Measurements from ENCODE around the gene KSR1. TPM values are rescaled to one million over a fixed set of nuclear protein-coding genes. Genes with fewer than 3 reads are reported as not detected.
"Not testable (repeated sequence)": the region's sequence is repeated elsewhere in the genome, so short reads cannot be mapped to it uniquely, and the experiment has no call there.

KSR1 gene
- total RNA-seq, 2 donors from 2014 or later, result 7.9 to 10.2 TPM

- Histone ChIP-seq H3K27me3 (no peaks in the 10 kb centered on the region), H3K4me3 (no peak overlapping the region), H3K4me1 (peaks cover 0 to 30% of the 10 kb centered on the region in 2 donors), H3K27ac (no peak overlapping the region), H3K36me3 (no peaks in the 10 kb centered on the region), H3K9me3 (no peaks in the 10 kb centered on the region)
- DNase-seq (ENCODE audit: low spot score), result no peak
- TF ChIP-seq, protein P1, sequence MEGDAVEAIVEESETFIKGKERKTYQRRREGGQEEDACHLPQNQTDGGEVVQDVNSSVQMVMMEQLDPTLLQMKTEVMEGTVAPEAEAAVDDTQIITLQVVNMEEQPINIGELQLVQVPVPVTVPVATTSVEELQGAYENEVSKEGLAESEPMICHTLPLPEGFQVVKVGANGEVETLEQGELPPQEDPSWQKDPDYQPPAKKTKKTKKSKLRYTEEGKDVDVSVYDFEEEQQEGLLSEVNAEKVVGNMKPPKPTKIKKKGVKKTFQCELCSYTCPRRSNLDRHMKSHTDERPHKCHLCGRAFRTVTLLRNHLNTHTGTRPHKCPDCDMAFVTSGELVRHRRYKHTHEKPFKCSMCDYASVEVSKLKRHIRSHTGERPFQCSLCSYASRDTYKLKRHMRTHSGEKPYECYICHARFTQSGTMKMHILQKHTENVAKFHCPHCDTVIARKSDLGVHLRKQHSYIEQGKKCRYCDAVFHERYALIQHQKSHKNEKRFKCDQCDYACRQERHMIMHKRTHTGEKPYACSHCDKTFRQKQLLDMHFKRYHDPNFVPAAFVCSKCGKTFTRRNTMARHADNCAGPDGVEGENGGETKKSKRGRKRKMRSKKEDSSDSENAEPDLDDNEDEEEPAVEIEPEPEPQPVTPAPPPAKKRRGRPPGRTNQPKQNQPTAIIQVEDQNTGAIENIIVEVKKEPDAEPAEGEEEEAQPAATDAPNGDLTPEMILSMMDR (IDR thresholded peaks at IDR 0.05), result no peak
These were observed 41.4 kb downstream of the KSR1 start for GRCh38 chr17:27497696-27498095.

- Histone ChIP-seq H3K4me1 (peaks cover 0 to 29% of the 10 kb centered on the region in 2 donors), H3K27ac (no peak overlapping the region), H3K27me3 (no peaks in the 10 kb centered on the region), H3K9me3 (no peaks in the 10 kb centered on the region), H3K4me3 (no peak overlapping the region), H3K36me3 (no peaks in the 10 kb centered on the region)
- TF ChIP-seq, protein P1 (IDR thresholded peaks at IDR 0.05), result no peak
- no peak for DNase-seq (ENCODE audit: low spot score)
These were observed 42.5 kb downstream of the KSR1 start for GRCh38 chr17:27498615-27499309.

GRCh38 chr17:27499451-27500265 lies 43.4 kb downstream of the KSR1 start:
- H3K4me3 ChIP-seq, result no peak overlapping the region
- no peak overlapping the region for H3K27ac ChIP-seq
- H3K4me1 ChIP-seq, result peaks cover 0 to 28% of the 10 kb centered on the region in 2 donors
- TF ChIP-seq, protein P1 (IDR thresholded peaks at IDR 0.05), result no peak
- no peaks in the 10 kb centered on the region for H3K36me3 ChIP-seq
- no peak for DNase-seq (ENCODE audit: low spot score)
- no peaks in the 10 kb centered on the region for H3K9me3 ChIP-seq
- H3K27me3 ChIP-seq, result no peaks in the 10 kb centered on the region

DNA sequence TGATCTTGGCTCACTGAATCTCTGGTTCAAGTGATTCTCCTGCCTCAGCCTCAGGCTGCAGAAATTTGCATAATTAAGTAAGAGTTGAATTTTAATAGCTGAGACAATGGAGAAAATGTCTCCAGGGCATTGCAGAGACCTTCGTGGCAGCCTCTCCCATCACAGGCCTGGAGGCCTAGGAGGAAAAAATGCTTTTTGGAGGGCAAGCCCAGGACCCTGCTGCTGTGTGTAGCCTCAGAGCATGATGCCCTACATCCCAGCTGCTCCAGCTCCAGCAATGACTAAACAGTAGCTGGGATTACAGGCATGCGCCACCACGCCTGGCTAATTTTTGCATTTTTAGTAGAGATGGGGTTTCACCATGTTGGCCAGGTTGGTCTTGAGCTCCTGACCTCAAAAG lies 45.1 kb downstream of the KSR1 start:
- not testable (repeated sequence) for H3K27me3 ChIP-seq; H3K9me3 ChIP-seq; H3K4me3 ChIP-seq; H3K36me3 ChIP-seq; H3K27ac ChIP-seq; DNase-seq (ENCODE audit: low spot score)
- peaks cover 0 to 24% of the 10 kb centered on the region in 2 donors for H3K4me1 ChIP-seq

- no peak overlapping the region for H3K27ac ChIP-seq
- TF ChIP-seq, protein P1 (IDR thresholded peaks at IDR 0.05), result no peak
- DNase-seq (ENCODE audit: low spot score), result no peak
These were observed 46.5 kb downstream of the KSR1 start for GRCh38 chr17:27502526-27503324.

DNA sequence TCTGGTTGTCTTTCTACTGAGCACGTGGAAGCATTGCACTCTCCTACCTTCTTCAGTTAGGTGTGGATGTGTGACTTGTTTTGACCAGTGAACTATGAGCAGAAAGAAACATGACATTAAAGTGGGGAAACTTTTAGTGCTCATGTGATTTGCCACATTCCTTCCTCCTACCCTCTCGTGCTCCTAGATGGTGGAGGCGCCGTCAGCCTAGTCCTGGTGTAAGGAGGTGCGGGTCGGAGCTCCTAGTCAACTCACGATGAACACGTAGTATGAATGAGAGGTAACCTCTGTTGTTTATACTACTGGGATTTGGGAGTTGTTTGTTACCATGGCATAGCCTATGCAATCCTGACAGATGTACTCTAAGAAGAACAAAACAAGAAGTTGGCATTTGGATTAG lies 47.4 kb downstream of the KSR1 start:
- Histone ChIP-seq H3K27ac (no peak overlapping the region), H3K36me3 (no peaks in the 10 kb centered on the region), H3K9me3 (no peaks in the 10 kb centered on the region), H3K27me3 (no peaks in the 10 kb centered on the region), H3K4me3 (no peak overlapping the region), H3K4me1 (peaks cover 0 to 29% of the 10 kb centered on the region in 2 donors)
- TF ChIP-seq, protein P1 (IDR thresholded peaks at IDR 0.05), result no peak
- DNase-seq (ENCODE audit: low spot score), result no peak

More at GRCh38 chr17:27502526-27503324, 46.5 kb downstream of the KSR1 start:
- Histone ChIP-seq H3K4me3 (no peak overlapping the region), H3K36me3 (no peaks in the 10 kb centered on the region), H3K9me3 (no peaks in the 10 kb centered on the region), H3K4me1 (peaks cover 0 to 29% of the 10 kb centered on the region in 2 donors), H3K27me3 (no peaks in the 10 kb centered on the region)
